ENCODE measurements around the gene UBD. TPM values are rescaled to one million over a fixed set of nuclear protein-coding genes. Genes with fewer than 3 reads are reported as not detected.

Gene UBD
- total and polyA plus RNA-seq, 9 donors: 0.22 to 4.2 (median 0.43) TPM; not detected in 2

DNA sequence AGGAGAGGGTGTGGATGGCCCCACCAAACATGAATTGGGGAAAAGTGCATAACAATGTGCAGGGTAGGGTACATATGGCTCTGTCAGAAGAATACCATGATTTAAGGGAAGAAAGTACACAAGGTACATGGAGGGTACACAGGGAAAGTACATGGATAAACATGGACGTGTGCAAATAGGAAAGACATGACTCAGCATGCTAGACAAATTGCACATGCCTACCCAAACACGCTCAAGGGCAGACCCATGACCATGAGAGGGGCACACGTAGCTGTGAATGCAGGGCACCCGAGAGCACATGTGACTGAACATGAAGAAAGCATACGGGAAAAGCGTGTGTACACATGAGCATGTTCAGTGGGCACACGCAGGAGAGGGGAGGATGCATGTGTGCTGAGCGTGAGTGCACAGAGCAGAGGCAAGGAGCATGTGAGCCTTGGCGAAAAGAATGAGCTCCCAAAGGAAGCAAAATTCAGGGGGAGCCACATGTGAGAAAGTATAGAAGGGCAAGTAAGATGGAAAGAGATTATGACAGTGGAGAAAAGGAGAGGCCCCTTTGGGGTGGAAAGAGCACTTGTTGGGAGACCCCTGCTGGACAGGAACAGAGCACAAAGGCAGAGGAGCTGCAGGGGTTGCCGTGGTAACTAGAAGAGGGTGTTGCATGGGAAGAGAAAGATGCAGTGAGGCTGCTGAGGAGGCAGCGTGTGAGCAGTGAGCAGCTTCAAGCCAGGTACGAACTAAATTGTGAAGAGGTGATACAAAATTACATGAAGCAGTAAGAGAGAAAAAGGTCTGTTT lies 43.2 kb upstream of the UBD start:
- TF ChIP-seq, protein P1, sequence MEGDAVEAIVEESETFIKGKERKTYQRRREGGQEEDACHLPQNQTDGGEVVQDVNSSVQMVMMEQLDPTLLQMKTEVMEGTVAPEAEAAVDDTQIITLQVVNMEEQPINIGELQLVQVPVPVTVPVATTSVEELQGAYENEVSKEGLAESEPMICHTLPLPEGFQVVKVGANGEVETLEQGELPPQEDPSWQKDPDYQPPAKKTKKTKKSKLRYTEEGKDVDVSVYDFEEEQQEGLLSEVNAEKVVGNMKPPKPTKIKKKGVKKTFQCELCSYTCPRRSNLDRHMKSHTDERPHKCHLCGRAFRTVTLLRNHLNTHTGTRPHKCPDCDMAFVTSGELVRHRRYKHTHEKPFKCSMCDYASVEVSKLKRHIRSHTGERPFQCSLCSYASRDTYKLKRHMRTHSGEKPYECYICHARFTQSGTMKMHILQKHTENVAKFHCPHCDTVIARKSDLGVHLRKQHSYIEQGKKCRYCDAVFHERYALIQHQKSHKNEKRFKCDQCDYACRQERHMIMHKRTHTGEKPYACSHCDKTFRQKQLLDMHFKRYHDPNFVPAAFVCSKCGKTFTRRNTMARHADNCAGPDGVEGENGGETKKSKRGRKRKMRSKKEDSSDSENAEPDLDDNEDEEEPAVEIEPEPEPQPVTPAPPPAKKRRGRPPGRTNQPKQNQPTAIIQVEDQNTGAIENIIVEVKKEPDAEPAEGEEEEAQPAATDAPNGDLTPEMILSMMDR (IDR thresholded peaks at IDR 0.05): no peak
- TF ChIP-seq POLR2A (IDR thresholded peaks at IDR 0.05) (no peak), EP300 (IDR thresholded peaks at IDR 0.05) (no peak)
- 76 to 79% (median 79%) methylated on average over 12 of the region's 12 CpGs for WGBS, 3 donors
- intact Hi-C loops (cut with DNase I): no loop called here
- no peaks in the 10 kb centered on the region for H3K9me3 ChIP-seq
- no peaks in the 10 kb centered on the region for H3K27me3 ChIP-seq
- H3K27ac ChIP-seq: no peak overlapping the region
- H3K4me1 ChIP-seq (ENCODE audit: insufficient read depth): no peaks in the 10 kb centered on the region
- DNase-seq: no peak
- no peaks in the 10 kb centered on the region for H3K36me3 ChIP-seq
- H3K4me3 ChIP-seq: no peak overlapping the region

DNA sequence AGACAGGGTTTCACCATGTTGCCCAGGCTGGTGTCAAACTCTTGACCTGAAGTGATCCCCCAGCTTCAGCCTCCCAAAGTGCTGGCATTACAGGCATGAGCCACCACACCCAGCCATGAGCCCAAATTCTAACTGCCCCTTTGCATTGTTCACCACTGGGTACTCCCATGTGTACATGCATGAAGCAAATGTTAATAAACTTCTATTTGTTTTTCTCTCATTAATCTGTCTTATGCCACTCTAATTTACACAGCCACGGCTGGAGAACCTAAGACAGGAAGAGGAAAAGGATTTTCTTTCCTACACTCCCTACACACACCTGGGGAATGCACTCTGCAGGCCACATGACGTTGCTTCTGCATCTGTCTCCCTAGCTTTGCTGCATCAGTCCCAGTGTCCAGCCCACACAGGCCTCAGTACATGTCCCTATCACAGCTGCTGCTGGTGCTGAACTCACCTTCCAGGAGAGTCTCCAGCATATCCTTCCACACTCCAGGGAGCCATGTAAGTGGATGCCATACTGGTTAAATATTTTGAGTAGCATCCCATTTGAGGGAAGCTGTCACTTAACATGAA lies 38.7 kb upstream of the UBD start:
- intact Hi-C loops (cut with DNase I): no loop called here
- Histone ChIP-seq H3K27me3 (no peaks in the 10 kb centered on the region), H3K4me3 (no peak overlapping the region), H3K27ac (no peak overlapping the region), H3K9me3 (no peaks in the 10 kb centered on the region), H3K36me3 (no peaks in the 10 kb centered on the region), H3K4me1 (ENCODE audit: insufficient read depth) (peaks cover 2% of the 10 kb centered on the region)
- no peak for TF ChIP-seq EP300 (IDR thresholded peaks at IDR 0.05)
- TF ChIP-seq, protein P1 (IDR thresholded peaks at IDR 0.05): no peak
- no peak for TF ChIP-seq POLR2A (IDR thresholded peaks at IDR 0.05)
- DNase-seq: no peak
- WGBS, 3 donors: 21 to 36% (median 30%) methylated on average over 2 of the region's 2 CpGs

DNA sequence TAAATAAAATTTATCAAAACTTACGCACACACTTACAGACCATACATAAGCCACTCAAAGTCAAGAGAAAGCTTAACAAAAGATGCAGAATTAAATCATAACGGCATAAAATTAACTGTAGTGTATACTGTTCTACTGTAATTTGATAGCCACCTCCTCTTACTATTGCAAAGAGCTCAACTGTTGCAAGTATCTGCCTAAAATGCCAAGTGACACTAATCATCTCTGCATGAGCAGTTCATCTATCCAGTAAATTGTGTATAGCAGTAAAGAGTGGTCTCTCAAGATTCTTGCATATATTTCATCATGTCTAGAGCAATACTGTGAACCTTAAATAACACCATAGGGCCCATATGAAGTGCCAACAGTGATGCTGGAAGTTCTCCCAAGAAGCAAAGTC lies 37.7 kb upstream of the UBD start:
- H3K27ac ChIP-seq: no peak overlapping the region
- TF ChIP-seq EP300 (IDR thresholded peaks at IDR 0.05): no peak
- no peak for TF ChIP-seq POLR2A (IDR thresholded peaks at IDR 0.05)
- TF ChIP-seq, protein P1 (IDR thresholded peaks at IDR 0.05): no peak
- peaks cover 2% of the 10 kb centered on the region for H3K4me1 ChIP-seq (ENCODE audit: insufficient read depth)
- intact Hi-C loops (cut with DNase I): no loop called here
- DNase-seq: no peak
- 60 to 74% (median 71%) methylated on average over 2 of the region's 2 CpGs for WGBS, 3 donors
- H3K36me3 ChIP-seq: no peaks in the 10 kb centered on the region
- H3K4me3 ChIP-seq: no peak overlapping the region
- no peaks in the 10 kb centered on the region for H3K27me3 ChIP-seq
- H3K9me3 ChIP-seq: no peaks in the 10 kb centered on the region

DNA sequence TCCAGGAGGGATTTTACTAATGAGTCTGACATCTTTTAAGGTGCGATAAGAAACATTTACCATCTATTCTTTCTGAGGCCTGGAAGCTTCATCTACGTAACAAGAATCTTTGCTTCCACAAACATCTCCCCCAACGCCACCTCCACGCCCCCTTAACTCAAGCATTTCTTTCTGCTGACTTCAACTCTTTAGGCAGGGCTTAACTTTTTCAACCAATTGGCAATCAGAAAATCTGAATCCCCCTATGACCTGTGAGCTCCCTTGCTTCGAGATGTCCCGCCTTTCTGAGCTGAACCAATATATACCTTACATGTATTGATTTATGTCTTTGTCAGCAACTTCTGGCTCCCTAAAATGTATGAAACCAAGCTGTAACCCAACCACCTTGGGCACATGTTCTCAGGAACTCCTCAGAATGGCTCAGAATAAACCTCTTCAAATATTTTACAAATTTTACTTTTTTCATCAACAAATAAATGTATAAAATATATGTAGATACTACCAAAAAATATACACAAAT lies 36.9 kb upstream of the UBD start:
- DNase-seq: no peak
- no peaks in the 10 kb centered on the region for H3K9me3 ChIP-seq
- intact Hi-C loops (cut with DNase I): no loop called here
- TF ChIP-seq EP300 (IDR thresholded peaks at IDR 0.05): no peak
- TF ChIP-seq, protein P1 (IDR thresholded peaks at IDR 0.05): no peak
- no peak for TF ChIP-seq POLR2A (IDR thresholded peaks at IDR 0.05)
- H3K27me3 ChIP-seq: no peaks in the 10 kb centered on the region
- WGBS, 3 donors: 63 to 68% (median 65%) methylated on average over 6 of the region's 6 CpGs
- no peak overlapping the region for H3K4me3 ChIP-seq
- H3K36me3 ChIP-seq: no peaks in the 10 kb centered on the region
- H3K27ac ChIP-seq: no peak overlapping the region
- peaks cover 2% of the 10 kb centered on the region for H3K4me1 ChIP-seq (ENCODE audit: insufficient read depth)

Data from ovary (tissue), 9 donors.